HPDE6-E6E7 (cell line): ENCODE data around the gene GRID1.

Source experiments
- DNase-seq: peaks from one replicate; pipeline ENCODE4 v3.0.0; 2011; ENCODE audit warnings: missing footprints; ENCODE audit errors: extremely low spot score

GRID1 gene

DNA sequence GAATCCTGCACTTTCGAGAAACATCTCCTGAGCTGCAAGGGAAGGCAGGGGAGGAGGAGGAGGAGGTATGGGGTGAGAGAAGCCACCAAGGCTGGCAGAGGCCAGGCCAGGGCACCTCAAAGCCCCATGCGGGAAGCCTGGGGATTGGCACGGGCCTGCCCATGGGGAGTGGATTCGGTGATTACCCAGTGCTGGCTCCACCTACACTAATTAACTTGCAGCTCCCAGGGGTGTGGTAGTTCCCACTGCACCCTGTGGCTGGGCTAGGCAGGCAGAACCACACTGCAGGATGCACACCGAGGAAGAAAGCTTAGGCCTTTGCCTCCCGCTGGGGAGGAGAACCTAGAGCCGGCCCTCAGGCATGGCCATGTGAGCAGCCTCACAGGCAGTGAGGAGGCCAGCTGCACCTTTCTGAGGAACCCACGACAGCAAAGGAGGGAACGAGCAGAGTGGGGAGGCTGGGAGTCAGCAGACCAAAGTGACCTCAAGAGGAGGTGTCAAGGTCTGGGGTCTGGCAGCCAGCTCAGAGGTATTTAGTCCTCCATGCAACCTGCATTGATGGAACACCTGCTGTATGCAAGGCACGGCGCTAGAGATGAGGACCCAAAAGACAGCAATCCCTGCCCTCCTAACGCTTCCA lies 27.2 kb downstream of the GRID1 start:
- no peak for DNase-seq

DNA sequence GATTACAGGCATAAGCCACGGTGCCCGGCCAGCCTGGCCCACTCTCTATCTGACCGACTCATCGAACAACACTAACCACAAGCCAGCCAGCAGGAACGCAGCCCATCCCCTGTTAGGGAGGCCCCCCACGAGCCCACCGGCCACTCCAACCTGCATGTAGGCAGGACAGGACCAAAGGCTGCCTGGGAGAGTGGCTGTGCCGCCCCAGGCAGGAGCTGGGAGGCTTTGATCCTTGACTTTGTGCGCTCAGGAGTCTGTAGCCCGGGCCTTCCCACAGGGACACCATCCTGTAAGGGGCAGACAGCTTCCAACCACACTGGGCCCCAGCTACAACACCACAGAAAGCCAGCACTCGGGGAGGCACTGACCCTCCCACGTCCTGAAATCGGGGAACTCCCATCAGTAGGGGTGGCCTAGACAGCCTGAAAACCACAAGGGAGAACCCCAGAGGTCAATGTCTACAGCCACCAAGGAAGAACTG lies 29.4 kb downstream of the GRID1 start:
- no peak for DNase-seq

DNA sequence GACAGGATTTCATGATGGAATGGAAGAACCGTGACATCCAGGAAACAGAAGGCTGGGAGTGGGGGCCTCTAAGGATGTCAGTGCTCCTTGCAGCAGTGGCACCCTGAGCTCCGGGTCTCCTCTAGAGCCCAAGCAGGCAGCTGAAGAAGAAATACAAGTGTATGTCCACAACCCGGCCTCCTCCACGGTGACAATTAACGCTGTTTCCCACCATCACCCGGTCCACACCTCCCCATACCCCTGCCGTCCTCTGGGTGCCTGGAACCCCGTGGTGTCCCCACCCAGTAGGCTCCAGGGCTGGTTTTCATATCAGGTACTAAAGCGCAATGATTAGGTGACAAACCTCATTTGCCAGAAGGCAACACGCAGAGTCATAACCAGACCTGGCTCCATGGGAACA lies 30.3 kb downstream of the GRID1 start:
- DNase-seq, result no peak

DNA sequence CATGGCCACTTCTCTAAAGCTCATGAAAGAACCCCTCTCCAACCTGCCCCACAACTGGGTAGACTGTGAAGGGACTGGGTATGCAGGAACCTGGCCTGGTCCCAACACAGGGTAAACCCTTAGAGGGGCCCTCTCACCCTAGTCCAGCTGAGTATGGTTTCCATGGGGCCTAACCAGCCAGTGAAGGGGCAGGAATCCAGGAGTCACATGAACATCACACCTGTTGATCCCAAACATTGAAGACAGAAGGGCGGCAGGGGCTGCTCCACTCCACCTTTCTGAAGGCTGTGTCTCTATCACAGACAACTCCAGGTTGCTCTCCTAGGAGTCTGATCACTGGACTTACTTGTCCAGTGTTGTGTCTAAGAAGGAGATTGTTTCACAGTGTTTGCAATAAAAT lies 30.8 kb downstream of the GRID1 start:
- DNase-seq, result no peak

DNA sequence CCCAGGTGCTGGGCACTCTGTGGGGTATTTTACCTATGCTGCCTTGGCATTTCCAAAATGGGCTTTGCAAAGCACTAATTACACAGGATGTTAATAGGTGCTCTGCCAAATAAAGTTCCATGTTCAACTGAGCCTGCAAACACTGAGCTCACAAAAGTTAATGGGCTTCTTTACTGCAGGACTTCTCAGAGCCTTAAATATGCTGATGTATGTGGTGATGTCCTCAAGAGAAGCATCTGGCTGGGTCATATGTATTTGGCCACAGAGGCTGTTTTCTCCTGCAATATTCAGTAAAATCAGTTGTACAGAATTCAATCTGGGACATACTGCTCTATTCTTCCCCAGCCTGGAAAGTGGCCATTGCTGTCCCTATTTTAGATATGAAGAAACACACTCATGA lies 31.3 kb downstream of the GRID1 start:
- no peak for DNase-seq

DNA sequence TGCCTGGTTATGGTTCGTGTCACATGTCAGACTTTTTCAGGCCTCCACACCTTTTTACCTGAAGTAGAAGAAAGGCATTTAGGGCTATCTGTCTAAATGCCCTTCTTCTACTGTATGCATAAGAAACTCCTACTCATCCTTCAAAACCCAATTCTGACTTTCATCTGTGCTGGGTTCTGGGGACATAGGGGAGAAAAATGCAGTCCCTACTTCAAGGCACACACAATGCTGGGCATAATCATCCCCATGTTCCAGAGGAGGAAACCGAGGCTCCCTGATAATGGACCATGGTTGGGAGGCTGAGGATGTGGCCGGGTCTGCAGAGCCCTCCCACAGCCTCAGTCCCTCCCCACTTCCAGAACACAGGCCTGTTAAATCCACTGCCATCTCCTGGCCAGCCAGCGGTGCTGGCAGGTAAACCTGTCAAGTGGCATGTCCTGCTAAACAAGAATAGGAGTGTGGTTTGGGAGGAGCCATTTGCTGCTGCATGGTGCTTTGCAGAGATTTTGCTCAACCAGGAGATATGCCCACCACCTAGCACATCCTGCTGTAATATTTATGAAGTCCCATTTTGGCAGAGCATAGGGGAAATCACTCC lies 32.0 kb downstream of the GRID1 start:
- no peak for DNase-seq

DNA sequence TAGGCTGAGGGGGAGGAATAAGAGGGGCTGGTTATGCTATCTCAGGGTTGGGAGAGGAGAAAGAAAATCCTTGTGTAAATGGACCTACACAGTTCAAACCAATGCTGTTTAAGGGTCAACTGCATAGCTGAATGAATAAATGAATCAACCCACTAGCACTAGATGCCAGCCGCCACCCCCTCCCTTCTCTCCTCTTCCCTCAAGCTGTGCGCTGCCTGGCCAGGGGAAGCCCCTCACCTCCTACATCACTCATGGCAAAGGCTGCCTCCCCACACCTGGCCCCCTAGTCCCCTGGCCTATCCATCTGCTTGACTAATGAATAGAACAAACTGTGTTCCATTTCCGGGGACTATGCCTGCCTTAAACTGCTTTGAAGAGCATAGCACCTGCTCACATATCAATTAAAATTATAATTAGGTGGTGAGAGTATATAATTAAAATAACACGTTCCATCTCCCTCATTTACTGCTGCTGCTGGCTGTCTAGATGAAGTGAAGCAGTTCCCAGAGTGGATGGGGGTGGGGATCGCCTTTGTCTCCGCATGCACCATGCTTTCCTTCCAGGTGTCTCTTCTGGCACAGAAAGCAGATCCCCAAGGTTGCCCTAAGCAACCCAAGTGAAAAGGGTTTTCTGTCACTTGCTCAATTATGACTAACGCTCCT lies 32.6 kb downstream of the GRID1 start:
- DNase-seq, result no peak

DNA sequence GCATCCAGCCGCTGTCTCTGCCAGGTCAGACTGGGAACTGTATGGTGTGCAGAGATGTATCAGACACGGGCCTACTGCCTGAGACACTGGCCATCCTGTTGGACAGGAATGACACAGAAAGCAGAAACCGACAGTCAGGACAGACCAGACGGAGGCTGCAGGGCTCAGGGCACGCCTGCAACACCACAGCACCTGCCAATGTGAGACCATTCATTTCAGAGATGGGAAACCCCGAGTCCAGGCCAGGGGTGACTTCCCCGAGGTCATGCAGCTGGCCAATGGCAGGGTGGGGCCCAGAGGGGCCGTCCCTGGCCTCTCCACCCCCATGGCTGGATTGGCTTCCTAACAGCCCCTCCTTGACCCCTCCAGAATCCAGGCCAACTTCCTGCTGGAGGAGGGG lies 34.7 kb downstream of the GRID1 start:
- DNase-seq, result no peak

DNA sequence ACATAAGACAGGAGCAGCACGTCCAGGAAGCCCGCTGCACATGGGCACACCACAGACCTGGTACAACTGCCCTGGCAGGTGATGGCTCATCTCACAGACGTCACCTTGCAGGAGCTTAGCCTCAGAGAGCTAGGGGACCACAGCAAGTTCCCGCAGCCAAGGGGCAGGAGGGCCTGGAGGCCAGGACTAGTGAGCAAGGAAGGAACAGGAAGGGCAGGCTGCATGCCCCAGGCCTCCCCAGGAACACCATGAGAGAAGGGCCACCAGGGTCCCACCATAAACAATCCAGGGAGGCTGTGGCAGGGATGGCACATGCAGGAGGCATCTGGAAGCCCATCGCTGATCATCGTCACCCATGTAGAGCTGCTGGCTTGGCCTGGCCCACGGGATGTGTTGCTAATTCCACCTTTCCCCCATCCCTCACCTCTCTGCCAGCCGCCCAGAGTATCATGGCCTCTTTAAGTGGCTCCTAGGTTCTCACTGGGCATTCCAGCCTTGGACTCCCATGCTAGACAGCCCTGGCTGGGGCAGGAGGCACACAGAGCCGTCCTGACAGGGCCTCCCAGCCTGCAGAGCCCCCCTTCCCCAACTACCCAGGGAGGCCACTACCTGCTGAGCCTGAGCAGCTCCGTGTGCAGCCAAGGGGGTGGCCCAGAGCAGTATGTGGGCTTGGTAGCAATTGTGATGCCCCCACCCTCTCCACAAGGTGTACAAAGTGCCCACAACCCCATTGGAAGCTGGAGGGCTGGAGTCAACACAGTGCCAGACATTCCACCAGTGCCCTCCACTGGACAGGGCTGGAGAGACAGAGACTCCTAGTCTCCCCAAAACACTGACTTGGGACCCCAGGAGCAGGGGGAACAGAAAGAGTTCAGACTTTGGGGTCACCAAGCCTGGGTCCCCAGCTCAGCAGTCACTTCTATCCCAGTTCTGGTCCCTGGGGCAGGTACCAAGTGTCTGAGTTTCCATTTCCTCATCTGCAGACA lies 35.5 kb downstream of the GRID1 start:
- DNase-seq, result no peak

DNA sequence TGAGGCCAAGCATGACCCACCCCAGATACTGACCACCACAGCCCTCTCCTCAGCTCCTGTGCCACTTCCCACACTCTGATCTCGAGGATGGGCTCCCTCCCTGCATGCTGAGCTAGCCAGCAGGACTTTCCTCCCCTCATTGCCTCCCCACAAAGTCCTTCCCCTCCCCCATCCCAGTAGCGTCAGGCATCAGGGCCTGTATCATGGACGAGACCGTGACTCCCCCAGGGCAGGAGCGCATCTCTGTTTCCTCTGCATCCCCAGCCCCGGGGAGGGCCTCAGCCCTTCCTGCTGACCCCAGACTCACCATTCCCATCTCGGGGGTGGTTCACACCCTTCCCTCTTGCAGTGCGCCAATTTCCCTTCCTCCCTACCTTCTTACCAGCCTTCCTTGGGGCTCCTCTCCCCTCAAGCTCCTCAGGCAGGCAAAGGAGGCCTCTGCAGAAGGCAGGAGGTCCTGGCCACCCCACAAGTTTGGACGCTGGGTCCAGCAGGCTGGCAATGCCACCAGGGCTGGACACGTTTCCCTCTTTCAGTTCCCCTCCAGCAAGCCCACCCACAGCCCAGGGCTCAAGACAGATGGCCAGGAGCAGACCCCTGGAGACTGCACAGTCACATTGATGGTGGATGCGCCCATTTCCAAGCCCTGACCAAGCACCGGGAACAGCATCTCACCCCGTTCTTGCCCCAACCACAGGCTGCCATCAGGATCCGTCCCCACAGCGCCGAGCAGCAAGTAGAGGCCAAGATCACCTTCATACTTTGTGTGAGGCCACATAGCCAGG lies 36.5 kb downstream of the GRID1 start:
- no peak for DNase-seq

DNA sequence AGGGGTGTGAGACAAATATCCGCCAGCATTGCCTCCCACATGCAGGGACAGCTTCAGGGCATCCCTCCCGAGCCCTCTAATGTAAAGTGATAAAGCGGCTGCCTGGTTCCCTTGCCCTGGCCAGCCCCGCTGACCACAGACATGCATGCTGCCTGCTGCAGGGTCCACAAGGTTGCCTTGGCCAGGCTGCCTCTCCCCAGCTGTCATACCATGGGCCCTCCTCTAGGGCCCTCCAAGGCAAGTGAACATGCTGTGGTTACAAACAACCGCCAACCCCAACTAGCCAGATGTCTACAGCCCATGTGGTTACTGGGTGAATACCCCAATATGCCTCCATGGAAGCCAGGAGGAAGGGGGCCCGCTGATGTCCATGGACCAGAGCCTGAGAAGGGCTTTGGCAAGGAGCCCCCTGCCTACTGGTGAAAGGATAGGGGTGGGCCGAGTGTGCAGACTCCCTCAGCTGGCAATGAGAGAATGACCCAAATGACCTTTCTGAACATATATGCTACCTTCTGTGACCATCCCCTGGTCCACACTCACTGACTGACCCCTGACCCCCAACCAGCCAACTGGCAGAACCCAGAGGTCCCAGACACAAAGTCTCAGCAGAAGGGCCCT lies 37.4 kb downstream of the GRID1 start:
- DNase-seq, result no peak

DNA sequence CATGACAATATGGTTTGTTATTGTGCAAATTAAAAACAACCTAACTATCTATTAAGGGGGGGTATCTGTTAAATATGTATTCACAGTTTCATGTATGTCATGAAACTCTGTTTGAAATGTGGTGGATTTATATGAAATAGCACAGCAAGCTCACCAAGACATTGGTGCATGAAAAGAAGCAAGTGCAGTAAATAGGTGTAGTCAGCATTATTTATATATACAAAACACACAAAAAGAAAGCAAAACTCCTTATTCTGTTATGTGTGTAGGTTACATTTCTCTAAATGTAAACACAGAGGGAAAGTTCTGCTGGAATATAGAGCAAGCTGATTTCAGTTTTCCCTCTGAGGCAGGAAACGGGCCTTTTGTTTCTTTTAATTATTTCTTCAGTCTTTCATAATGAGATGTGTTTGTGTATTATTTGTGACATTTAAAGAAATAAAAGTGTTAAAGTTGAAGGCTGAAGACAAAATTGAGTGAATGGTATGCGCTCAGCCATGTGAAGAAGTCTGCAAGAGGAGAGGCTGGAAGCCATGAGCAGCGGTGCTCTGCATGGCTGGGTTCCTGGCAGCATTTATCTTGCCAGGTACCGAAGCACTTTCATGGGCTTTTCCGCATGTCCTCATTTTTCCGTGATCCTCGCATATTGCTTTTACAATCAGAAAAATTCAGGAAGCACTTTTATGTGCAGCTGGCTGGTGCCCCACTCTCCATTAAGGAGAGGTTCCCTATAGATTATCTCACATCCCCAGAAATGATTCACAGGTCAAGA lies 38.5 kb downstream of the GRID1 start:
- DNase-seq, result no peak

DNA sequence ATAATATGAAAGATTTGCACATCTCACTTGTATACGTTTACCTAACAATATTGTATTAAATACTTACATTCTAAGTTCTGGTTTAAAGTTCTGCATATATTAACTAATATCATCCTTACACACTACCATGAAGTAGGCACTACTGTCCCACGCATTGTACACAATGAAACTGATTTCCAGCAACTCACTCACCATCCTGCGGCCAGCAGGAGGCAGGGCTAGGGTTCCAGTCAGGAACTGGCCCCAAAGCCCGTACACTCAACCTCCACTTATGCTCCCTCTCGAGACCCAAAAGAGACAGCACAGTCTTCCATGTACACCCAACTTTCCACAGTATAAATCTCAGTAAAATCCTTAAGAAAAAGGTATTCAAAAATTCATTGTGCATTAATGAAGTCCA lies 41.4 kb downstream of the GRID1 start:
- no peak for DNase-seq

DNA sequence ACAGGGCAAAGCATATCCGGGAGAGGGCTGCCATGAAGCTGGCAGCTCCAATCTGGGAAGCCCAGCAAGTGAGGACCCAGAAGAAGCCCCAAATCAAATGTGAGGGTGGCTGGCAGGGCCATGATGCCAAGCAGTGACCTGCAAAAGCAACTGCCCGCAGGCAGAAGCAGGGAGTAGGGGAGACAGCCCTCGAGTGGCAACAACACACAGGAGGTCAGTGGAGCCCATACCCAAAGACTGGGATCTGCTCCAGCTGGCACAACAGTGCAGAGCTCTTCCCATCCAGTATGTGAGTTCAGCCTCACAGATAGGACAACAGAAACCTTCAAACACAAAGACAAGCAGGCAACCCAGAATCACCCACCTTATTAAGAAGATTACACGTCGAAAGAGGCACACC lies 45.0 kb downstream of the GRID1 start:
- no peak for DNase-seq

DNA sequence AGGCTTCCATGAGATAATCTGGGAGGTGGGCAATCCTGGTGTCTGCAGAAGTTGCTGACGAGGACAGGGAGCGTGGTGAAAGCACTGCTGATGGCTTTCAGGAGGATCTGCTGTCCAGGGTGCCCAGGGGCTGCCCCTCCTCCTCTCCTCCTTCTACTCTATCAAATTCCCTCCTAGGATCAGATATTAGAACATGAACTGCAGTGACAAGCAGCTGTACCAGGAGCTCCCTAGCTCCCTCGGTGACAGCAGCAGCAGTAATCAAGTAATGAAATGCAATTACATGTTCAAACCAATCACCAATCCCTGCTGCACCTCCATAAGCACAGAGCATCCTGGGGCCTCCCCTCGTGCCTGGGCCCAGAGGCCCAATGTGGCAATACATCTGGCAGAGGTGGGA lies 46.9 kb downstream of the GRID1 start:
- no peak for DNase-seq

DNA sequence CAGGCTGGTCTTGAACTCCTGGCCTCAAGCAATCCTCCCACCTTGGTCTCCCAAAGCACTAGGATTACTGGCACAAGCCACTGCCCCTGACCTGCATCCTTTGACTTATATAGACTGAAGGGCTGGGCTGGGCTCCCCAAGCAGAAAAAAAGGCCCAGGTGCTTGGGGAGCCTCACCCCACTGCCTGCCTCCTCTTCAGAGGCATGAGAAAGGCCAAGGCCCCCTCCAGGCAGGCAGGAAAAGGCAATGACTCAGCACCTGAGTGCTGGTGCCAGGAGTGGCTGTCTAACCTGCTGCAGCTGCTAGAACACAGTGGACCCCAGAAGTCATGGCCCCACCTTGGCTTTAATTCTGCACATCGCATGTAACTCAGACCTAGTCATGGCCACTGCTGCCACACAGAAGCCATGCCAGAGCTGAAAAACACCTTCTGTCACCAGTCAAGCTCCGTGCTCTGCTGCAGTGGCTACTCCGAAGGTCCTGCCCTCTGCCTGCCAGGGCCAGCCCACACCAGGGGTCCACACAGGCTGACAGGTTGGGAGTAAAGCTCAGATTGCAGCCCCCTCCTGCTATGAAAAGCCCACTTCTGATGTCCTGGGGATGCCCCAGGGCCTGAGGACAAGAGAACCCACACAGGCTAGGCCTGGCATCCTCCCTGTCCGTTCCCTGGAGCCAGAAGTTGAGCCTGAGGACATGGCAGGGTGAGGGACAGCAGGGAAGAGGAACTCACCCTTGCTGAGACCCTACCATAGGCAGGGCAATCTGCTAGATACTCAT lies 48.5 kb downstream of the GRID1 start:
- no peak for DNase-seq

DNA sequence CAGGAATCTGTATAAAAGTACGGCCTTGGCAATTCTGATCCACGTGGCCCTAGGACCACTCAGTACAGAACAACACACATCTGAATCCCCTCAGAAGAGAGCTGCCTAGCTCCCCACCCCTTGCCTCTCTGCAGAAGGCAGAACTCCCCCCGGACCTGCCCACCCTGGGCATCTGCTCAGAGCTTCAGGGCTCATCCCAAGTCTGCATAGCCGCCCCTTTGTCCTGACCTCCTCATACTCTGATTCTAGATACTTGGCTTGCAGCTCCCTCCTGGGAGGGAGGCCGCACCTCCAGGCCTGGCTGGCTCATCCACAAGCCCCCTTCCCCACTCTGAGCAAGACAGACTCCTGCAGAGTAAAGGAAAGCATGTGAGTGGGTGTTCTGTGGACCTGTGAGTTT lies 49.6 kb downstream of the GRID1 start:
- no peak for DNase-seq

DNA sequence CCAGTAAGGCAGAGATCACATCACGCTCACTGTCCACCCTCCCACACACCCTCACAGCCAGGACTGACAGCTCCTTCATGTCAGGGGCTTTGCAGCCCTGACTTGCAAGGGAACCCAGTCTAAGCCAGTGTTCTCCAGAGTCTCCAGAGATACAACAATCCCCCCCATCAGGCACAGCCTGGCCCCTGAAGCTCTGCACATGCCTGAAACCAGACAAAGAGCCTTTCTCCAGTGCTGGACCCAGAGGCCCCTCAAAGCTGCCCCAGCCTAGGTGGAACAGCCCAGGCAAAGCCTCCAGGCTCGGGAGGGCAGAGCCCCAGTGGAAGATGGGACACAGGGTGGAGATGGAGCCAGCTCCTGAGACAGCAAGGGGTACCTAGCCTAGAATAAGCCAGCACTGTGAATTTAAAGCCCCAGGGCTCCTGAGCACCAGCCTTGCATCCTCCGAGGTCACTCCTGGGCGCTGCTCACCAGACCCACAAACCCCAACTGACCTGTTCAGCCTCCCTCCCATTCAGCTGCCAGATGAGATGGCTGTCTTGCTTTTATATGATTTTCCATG lies 50.2 kb downstream of the GRID1 start:
- DNase-seq, result no peak

DNA sequence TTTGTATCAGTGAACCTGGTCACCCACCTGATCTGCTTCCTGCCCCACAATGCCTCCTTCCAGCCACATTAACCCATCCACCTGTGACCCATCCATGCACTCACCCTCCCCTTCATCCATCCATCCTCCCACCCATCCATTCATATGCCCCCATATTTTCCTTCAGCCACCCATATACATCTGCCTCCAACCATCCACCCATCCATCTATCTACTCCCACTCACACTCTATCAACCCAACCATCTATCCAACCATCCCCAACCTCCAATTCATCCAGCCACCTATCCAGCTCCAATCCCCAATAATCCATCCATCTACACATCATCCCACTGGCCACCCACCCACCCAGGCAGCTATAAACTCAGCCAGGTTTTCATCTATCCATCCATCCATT lies 51.0 kb downstream of the GRID1 start:
- no peak for DNase-seq
